Right kidney (tissue), 1 donor: ENCODE results near the gene LMTK2.

Source experiments
- DNase-seq: peaks from one replicate; pipeline ENCODE4 v3.0.0-alpha.2; 2016

The LMTK2 gene

GRCh38 chr7:98137134-98137825 lies 30.6 kb downstream of the LMTK2 start:
- no peak for DNase-seq

GRCh38 chr7:98137826-98138151 lies 31.1 kb downstream of the LMTK2 start:
- no peak for DNase-seq

- DNase-seq, result no peak
Measured at GRCh38 chr7:98138672-98139071, 32.0 kb downstream of the LMTK2 start.

DNA sequence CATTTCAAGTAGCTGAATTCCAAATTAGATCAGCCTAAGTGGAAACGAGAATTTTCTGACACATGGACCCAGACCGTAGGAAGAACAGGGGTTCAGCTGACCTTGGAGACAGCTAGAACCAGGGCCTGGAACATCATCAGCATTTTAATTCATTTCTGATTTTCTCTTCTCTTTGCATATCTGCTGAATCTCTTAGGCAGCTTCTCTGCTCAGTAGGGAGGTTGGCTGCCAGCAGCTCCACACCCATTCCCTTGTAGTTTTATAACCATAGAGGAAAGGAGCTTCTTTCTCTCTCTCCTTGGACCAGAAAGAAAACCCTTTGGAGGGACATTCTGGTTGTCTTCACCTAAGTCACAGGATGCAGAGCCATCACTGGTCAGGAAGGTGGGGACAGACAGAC lies 36.0 kb downstream of the LMTK2 start:
- DNase-seq, result no peak

- no peak for DNase-seq
Measured at GRCh38 chr7:98148607-98149006, 41.9 kb downstream of the LMTK2 start.

- no peak for DNase-seq
Measured at GRCh38 chr7:98149116-98149692, 42.5 kb downstream of the LMTK2 start.

GRCh38 chr7:98151884-98152283 lies 45.2 kb downstream of the LMTK2 start:
- DNase-seq, result no peak

- DNase-seq, result no peak
Measured at GRCh38 chr7:98156700-98157099, 50.0 kb downstream of the LMTK2 start.

GRCh38 chr7:98157761-98158160 lies 51.1 kb downstream of the LMTK2 start:
- DNase-seq, result no peak

DNA sequence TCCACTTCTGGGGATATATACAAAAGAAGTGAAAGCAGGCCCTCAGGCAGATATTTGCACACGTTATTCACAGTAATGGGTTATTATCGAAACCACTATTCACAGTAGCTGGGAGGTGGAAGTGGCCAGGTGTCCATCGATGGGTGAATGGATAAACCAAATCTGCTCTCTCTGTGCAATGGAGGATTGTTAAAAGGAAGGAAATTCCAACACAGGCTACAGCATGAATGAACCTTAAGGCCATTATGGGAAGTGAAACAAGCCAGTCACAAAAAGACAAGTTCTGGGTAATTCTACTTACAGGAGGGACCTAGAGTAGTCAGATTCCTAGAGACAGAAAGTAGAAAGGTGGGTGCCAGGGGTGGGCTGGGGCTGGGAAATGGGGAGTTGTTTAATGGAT lies 56.1 kb downstream of the LMTK2 start:
- DNase-seq, result no peak

DNA sequence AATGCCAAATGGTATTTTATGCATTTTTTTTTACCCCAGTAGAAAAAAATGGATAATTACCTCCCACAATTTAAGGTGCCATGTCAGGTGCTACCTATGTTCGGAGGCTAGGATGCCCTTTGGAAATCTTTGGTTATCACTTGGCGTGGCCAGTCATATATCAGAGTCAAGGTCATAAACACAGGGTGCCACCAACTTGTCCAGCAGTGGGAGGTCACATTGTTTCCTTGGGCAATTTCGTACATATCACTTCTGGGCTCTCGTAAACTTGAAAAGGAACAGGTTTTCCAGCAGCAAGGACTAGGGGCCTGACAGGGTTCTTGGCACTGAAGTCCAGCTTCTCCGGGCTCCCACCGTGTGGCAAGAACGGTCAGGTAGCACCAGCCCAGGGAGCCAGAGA lies 56.6 kb downstream of the LMTK2 start:
- DNase-seq, result no peak

DNA sequence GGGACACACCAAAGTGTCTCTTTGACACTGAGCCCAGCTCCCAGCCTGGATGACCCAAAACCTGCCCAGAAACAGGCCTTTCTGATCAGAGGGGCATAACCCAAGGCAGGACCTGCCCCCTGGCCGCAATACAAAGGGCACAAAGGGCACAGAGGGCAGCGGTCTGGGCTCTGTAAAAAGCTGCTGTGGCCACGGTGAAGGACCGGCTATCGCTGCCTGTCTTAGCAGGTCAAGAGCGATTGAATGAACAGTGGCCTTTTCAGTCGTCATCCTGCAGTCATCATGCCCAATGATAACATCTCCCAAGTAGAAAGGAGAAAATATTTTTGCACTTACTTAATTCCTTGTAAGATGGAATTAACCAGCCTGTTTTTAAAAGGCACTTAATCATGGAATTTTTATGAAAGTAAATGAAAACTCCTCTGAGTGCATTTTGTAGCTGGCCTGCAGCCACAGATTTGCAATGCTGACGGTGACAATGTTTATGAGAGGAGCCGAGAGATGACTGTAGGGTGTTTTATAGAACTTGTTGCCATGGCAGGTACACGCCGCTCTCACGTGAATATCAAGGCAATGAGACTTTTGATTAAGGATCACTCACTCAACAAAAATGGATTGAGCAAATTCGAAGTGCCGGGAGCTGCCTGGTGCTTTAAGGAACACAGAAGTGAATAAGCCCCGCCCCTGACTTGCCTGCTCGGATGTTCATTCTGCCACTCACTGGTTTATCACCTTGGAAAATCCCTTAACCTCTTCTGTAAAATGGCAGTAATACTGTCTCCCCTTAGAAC lies 57.2 kb downstream of the LMTK2 start:
- DNase-seq, result no peak

- no peak for DNase-seq
Measured at GRCh38 chr7:98165827-98166667, 59.4 kb downstream of the LMTK2 start.

GRCh38 chr7:98166668-98166970 lies 60.0 kb downstream of the LMTK2 start:
- no peak for DNase-seq

GRCh38 chr7:98167653-98168052 lies 61.0 kb downstream of the LMTK2 start:
- no peak for DNase-seq

DNA sequence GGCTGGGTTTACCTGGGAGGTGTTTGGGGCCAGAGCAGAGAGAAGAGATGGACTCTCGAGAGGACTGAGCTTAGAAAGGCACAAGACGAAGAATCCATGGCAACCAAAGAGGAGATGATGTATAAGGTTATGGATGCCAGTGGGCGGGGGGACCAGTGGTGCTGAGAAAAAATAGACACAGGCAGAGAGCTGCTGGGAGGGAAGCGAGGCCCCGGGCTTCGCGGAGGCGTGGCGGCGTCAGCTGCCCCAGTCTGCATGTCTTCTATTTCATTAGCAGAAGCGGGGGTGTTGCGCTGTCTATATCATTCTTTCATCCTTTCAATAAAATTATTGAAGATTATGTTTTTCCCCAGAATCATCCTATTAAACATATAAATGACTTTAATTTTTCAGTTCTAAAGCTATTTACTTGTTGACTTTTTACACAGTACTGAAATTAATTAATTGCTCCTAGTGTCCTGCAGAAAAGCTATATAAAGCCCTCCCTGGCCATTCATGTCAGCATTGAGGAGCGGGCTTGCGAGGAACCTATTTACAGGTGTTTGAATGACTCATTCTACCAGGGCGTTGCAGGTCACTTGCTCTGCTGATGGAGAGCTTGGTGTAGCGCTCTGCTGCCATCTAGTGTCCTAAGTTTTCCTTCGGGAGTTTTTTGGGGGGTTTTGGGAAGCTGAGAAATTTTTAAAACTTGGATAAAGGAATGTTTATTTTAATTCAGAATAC lies 61.7 kb downstream of the LMTK2 start:
- DNase-seq, result no peak

DNA sequence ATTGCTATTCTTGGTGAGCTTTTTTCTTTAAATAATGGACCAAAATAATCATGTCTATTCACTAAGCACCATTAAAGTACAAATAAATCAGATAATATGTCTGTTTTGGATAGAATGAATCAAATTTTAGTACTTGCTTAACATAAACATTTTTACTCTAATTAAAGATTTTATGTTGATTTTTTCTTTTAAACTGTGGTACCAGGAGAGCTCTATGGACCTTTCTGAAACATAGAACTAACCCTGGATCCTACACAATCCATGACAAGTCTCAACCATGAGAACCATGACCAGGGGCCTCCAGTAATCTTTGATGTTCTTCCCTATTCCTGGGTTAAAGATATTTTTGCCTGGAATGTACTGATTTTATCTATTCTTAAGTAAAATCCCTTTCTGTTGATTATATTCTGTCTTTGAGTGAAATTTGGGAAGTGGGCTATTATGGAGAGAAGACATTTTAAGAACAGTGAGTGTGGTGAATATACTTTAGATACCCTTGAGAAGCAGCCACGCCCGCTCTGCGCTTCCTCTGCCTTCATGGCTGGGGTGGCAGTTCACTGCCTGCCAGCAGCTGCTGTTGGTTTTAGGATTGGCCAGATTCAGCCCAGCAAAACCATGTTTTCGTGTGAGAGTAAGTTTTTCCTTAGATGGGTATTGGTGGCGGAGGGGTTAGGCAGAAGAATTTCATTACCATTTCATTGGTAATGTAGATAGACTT lies 62.4 kb downstream of the LMTK2 start:
- DNase-seq, result no peak

DNA sequence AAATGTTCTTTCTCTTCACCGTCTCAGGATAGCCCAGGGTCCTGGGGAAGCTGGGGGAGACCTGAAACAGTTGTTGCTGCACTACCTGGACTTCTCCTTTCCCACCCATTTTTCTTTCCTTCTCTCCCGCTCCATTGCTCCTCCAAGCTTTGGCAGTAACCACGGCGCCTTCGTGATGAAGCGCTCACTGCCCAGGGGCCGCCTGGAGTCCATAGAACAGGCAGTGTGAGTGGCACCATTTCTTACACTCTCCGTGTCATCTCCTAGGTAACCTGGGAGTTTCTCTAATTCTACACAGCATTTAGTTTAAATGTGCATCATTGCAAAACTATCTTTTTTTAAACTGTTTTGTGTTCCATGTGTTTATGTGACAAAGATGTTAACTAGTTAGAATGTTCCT lies 64.3 kb downstream of the LMTK2 start:
- DNase-seq, result no peak

DNA sequence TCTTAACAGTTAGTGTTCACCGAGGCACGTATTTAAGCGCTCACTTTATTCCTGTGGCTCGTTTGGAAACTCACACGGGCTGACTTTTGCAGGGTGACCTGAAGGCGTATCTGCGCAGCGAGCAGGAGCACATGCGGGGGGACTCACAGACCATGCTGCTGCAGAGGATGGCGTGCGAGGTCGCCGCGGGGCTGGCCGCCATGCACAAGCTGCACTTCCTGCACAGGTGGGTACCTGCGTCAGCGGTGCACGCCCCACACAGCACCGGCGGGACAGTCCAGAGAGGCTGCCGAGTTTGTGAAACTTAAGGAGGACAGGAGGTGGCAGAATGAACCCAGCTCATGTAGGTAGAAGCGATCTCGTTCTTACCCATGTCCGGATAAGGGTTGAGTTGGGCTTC lies 64.8 kb downstream of the LMTK2 start:
- no peak for DNase-seq

DNA sequence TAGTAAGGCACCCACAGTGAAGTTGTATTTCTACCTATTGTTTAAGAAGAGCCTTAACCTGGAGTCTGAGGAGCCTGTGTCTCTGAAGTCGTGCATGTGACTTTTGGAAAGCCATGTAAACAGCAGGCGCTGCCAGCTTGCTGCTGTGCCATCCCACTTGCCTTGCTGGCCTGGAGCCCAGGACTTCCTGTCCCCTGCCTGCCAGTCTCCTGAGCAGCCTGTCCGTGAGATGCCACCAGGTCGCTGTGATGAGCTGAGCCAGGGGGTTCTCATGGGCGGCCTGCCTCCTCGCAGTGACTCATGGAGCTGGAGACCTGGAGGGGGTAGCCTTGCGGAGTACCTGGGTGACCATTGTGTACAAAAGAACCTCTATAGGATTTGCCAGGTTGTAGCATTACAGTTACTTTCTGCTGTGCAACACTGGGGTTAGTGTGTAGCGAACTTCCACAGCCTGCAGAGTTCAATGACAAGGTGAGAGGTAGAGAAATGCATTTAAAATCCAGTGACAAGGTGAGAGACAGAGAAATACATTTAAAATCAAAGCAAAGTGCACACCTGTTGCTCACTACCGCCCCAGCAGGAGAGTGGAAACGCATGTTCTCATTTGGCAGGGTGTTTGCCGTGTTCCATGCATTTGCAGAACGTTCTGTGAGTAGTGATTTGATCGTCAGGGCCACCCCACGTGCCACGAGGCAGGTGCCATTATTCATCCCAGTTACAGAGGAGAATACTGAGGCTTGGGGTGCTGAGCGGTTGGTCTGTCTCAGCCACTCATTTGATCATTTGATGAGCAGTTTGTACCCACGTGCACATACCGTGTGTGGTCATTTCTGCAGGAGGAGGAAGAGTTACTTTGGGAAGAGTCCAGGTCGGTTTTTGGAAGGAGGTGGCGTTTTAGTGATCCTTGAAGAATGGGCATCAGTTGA lies 67.9 kb downstream of the LMTK2 start:
- no peak for DNase-seq
